IPS-15b (cell line): ENCODE measurements around the gene SRP19.
A peak's percentile ranks its signal among the peaks of the same experiment; 100 is the strongest.

Experiments used
- H3K27me3 ChIP-seq: one replicate; pipeline ENCODE4 v1.6.1; 2013; ENCODE audit warnings: low read length; ENCODE audit not compliant: control insufficient read depth, insufficient read depth
- H3K36me3 ChIP-seq: one replicate; pipeline ENCODE4 v1.6.1; 2013; ENCODE audit warnings: low read length; ENCODE audit not compliant: control insufficient read depth, insufficient read depth
- H3K4me1 ChIP-seq: one replicate; pipeline ENCODE4 v1.6.1; 2013; ENCODE audit warnings: mild to moderate bottlenecking, low read length; ENCODE audit not compliant: control insufficient read depth, insufficient read depth
- H3K4me3 ChIP-seq: one replicate; pipeline ENCODE4 v1.5.1; 2013; ENCODE audit warnings: low read depth, low read length
- H3K9ac ChIP-seq: one replicate; pipeline ENCODE4 v1.6.1; 2013; ENCODE audit warnings: low read depth, mild to moderate bottlenecking, low read length
- H3K9me3 ChIP-seq: one replicate; pipeline ENCODE4 v1.6.1; 2013; ENCODE audit warnings: mild to moderate bottlenecking, low read length; ENCODE audit not compliant: control insufficient read depth, insufficient read depth

The SRP19 gene

GRCh38 chr5:112860929-112861637, at the start of gene SRP19:
SRP19 (plus strand) TSS chr5:112861287; CDS start chr5:112861377, 90 bp downstream.
- peaks cover 3% of the 10 kb centered on the region for H3K27me3 ChIP-seq
- peak within 1 kb of the TSS; percentile 79 for H3K4me3 ChIP-seq
- no peaks in the 10 kb centered on the region for H3K4me1 ChIP-seq
- H3K9me3 ChIP-seq: no peaks in the 10 kb centered on the region
- H3K9ac ChIP-seq: peak within 1 kb of the TSS; percentile 86
- H3K36me3 ChIP-seq: peaks cover under 1% of the 10 kb centered on the region

DNA sequence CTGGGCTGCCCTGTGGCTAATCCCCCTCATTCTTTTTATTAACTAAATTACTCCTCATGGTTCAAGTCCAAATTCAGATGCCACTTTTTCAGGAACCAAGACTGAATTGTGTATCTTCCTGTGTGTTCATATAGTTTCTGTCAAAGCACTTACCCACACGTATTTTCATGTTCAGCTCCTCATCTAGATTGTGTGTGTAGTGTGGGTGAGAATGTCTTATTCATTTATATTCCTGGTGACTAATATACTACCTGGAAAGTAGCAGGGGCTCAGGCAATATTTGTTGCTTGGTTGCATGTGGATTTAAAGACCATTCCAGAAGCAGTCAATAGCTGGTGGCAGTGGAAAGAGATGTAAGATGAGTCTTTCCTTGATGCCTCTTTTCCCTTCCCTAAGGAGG, 48.5 kb upstream of the SRP19 start:
- Histone ChIP-seq H3K9me3 (no peaks in the 10 kb centered on the region), H3K27me3 (no peaks in the 10 kb centered on the region), H3K36me3 (no peaks in the 10 kb centered on the region), H3K4me3 (no peak overlapping the region), H3K4me1 (no peaks in the 10 kb centered on the region), H3K9ac (no peak overlapping the region)

DNA sequence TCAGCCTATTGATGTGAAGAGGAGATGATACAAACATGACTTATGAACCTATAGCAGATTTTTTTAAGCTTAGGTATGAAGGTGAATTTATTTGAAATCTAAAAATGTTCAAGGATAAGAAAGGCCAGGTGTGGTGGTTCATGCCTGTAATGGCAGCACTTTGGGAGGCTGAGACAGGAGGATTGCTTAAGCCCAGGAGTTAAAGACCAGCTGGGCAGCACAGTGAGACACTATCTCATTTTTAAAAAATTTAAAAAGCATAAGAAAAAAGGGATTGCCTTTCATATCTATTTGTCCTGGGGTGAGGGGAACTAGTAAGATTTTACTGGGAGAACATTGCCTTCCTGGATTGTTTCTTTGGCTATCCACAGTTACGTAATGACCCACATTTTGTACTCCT, 40.8 kb upstream of the SRP19 start:
- Histone ChIP-seq H3K36me3 (peaks cover 7% of the 10 kb centered on the region), H3K4me3 (no peak overlapping the region), H3K27me3 (no peaks in the 10 kb centered on the region), H3K9ac (no peak overlapping the region), H3K9me3 (no peaks in the 10 kb centered on the region), H3K4me1 (peaks cover 3% of the 10 kb centered on the region)

- peaks cover 7% of the 10 kb centered on the region for H3K36me3 ChIP-seq
- no peak overlapping the region for H3K9ac ChIP-seq
- peaks cover 4% of the 10 kb centered on the region for H3K4me1 ChIP-seq
Observed at GRCh38 chr5:112822456-112822855, 38.6 kb upstream of the SRP19 start.

GRCh38 chr5:112823181-112823580, 37.9 kb upstream of the SRP19 start:
- H3K36me3 ChIP-seq: peaks cover 7% of the 10 kb centered on the region

More at GRCh38 chr5:112822456-112822855, 38.6 kb upstream of the SRP19 start:
- Histone ChIP-seq H3K27me3 (no peaks in the 10 kb centered on the region), H3K9me3 (no peaks in the 10 kb centered on the region), H3K4me3 (no peak overlapping the region)

DNA sequence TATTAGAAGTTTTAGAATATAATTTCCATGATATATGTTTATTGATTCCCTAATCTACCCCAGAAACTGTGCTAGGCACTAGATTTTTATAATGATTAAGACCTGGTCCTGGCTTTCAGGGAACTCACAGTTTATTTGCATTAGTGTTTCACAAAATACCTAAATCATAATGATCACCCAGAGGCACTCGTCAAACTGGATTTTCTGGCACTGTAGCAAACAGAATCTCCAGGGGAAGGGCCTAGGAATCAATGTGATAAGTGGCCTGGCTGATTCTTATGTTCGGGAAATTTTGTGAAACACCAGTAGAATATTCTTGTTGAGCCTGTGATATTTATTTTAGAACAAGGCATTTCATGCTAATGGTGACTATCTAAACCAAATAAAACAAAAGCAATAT, 37.4 kb upstream of the SRP19 start:
- H3K9ac ChIP-seq: no peak overlapping the region
- H3K36me3 ChIP-seq: peaks cover 7% of the 10 kb centered on the region
- H3K27me3 ChIP-seq: no peaks in the 10 kb centered on the region
- H3K9me3 ChIP-seq: no peaks in the 10 kb centered on the region
- peaks cover 4% of the 10 kb centered on the region for H3K4me1 ChIP-seq
- no peak overlapping the region for H3K4me3 ChIP-seq

More at GRCh38 chr5:112823181-112823580, 37.9 kb upstream of the SRP19 start:
- no peak overlapping the region for H3K4me3 ChIP-seq
- no peaks in the 10 kb centered on the region for H3K27me3 ChIP-seq
- peaks cover 4% of the 10 kb centered on the region for H3K4me1 ChIP-seq
- H3K9me3 ChIP-seq: no peaks in the 10 kb centered on the region
- no peak overlapping the region for H3K9ac ChIP-seq

GRCh38 chr5:112824197-112824596, 36.9 kb upstream of the SRP19 start:
- Histone ChIP-seq H3K36me3 (peaks cover 7% of the 10 kb centered on the region), H3K27me3 (no peaks in the 10 kb centered on the region), H3K4me3 (no peak overlapping the region), H3K9ac (no peak overlapping the region), H3K9me3 (no peaks in the 10 kb centered on the region), H3K4me1 (peaks cover 4% of the 10 kb centered on the region)

- no peaks in the 10 kb centered on the region for H3K27me3 ChIP-seq
- H3K9ac ChIP-seq: no peak overlapping the region
- H3K4me3 ChIP-seq: no peak overlapping the region
- no peaks in the 10 kb centered on the region for H3K9me3 ChIP-seq
- peaks cover under 1% of the 10 kb centered on the region for H3K4me1 ChIP-seq
- H3K36me3 ChIP-seq: no peaks in the 10 kb centered on the region
Observed at GRCh38 chr5:112830378-112830777, 30.7 kb upstream of the SRP19 start.

DNA sequence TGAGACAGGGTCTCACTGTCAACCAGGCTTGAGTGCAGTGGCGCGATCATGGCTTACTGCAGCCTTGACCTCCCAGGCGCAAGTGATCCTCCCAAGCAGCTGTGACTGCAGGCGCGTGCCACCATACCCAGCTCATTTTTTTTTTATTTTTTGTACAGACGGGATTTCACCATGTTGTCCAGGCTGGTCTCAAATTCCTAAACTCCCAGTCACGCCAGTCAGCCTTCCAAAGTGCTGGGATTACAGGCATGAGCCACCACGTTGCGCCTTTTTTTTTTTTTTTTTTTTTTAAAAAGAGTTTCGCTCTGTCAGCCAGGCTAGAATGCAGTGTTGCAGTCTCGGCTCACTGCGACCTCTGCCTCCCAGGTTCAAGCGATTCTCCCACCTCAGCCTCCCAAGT, 27.1 kb upstream of the SRP19 start:
- Histone ChIP-seq H3K4me3 (no peak overlapping the region), H3K27me3 (no peaks in the 10 kb centered on the region), H3K9me3 (no peaks in the 10 kb centered on the region), H3K4me1 (no peaks in the 10 kb centered on the region), H3K36me3 (peaks cover 4% of the 10 kb centered on the region), H3K9ac (no peak overlapping the region)

GRCh38 chr5:112844489-112844888, 16.6 kb upstream of the SRP19 start:
- peaks cover 6% of the 10 kb centered on the region for H3K4me1 ChIP-seq
- H3K9me3 ChIP-seq: no peaks in the 10 kb centered on the region

GRCh38 chr5:112846556-112846955, 14.5 kb upstream of the SRP19 start:
- peaks cover 6% of the 10 kb centered on the region for H3K4me1 ChIP-seq
- no peak overlapping the region for H3K4me3 ChIP-seq
- H3K27me3 ChIP-seq: no peaks in the 10 kb centered on the region
- H3K9me3 ChIP-seq: no peaks in the 10 kb centered on the region
- H3K9ac ChIP-seq: no peak overlapping the region
- H3K36me3 ChIP-seq: no peaks in the 10 kb centered on the region

More at GRCh38 chr5:112844489-112844888, 16.6 kb upstream of the SRP19 start:
- Histone ChIP-seq H3K9ac (no peak overlapping the region), H3K4me3 (no peak overlapping the region), H3K27me3 (no peaks in the 10 kb centered on the region), H3K36me3 (no peaks in the 10 kb centered on the region)

GRCh38 chr5:112847306-112847705, 13.8 kb upstream of the SRP19 start:
- Histone ChIP-seq H3K36me3 (no peaks in the 10 kb centered on the region), H3K4me3 (no peak overlapping the region), H3K27me3 (no peaks in the 10 kb centered on the region), H3K9me3 (no peaks in the 10 kb centered on the region), H3K4me1 (peaks cover 6% of the 10 kb centered on the region), H3K9ac (no peak overlapping the region)
